ENCODE results near the gene FAM20C.

GRCh38 chr7:291373-292092, 99.2 kb downstream of the FAM20C start:
- TF ChIP-seq CTCF (IDR thresholded peaks at IDR 0.05 in 4 of 5, conservative IDR thresholded peaks at IDR 0.05 in 1 of 5), result no peak
- no peak for TF ChIP-seq POLR2A (IDR thresholded peaks at IDR 0.05)

Measured in gastrocnemius medialis (tissue), 4 donors.